Tibial nerve (tissue), 4 donors: ENCODE results near the gene ADCY10. TPM values are rescaled to one million over a fixed set of nuclear protein-coding genes. Genes with fewer than 3 reads are reported as not detected.

ENCODE experiments used
- DNase-seq, 2 donors: peaks; one replicate each; pipeline ENCODE4 v3.0.0-alpha.2; 2019; ENCODE audit warnings: low spot score in 2 of 2
- H3K27ac ChIP-seq, 4 donors: fragments of 200-600 bp; sonication (generic) in 3 of 4; one replicate each; pipeline ENCODE4 v1.5.1; 2017 to 2019; ENCODE audit warnings: mild to moderate bottlenecking in 1 of 4
- H3K27me3 ChIP-seq, 2 donors: fragments of 200-600 bp; sonication (generic) in 1 of 2; one replicate each; pipeline versions ENCODE4 v1.5.1 to v1.6.0; 2017 to 2019
- H3K36me3 ChIP-seq, 3 donors: fragments of 200-600 bp; sonication (generic); one replicate each; pipeline ENCODE4 v1.5.1; 2018 to 2019
- H3K4me1 ChIP-seq, 4 donors: fragments of 200-600 bp; sonication (generic) in 3 of 4; one replicate each; pipeline ENCODE4 v1.5.1; 2017 to 2019
- H3K4me3 ChIP-seq, 4 donors: fragments of 200-600 bp; sonication (generic) in 3 of 4; one replicate each; pipeline ENCODE4 v1.5.1; 2017 to 2019; ENCODE audit warnings: mild to moderate bottlenecking in 1 of 4, moderate library complexity in 1 of 4
- H3K9me3 ChIP-seq, 4 donors: fragments of 200-600 bp; sonication (generic) in 3 of 4; one replicate each; pipeline ENCODE4 v1.5.1; 2017 to 2019
- EP300 ChIP-seq, 2 donors: sonication (generic); formaldehyde crosslinking; IDR thresholded peaks; one replicate each; pipeline ENCODE4 v1.6.1; 2017; ENCODE audit warnings: antibody characterized with exemption in 2 of 2, mild to moderate bottlenecking in 1 of 2
- POLR2A ChIP-seq, 2 donors: fragments of 450-650 bp; IDR thresholded peaks; one replicate each; pipeline ENCODE4 v1.6.1; 2017; ENCODE audit warnings: antibody characterized with exemption in 2 of 2, mild to moderate bottlenecking in 2 of 2, moderate library complexity in 2 of 2
- WGBS, 2 donors: methylation state at CpG; one replicate each; pipeline ENCODE4 v1.1.5; 2018; 5-methylcytosine and 5-hydroxymethylcytosine counted together
- total RNA-seq, 4 donors: library from RNA; depleted of rRNA; stranded (reverse); fragments of >200 nt; gene quantifications; one replicate each; pipeline ENCODE4 v1.1.0, GENCODE V29; 2016
- TF ChIP-seq, protein P1 (sequence below), 5 experiments: fragments of 200-600 bp in 3 of 5; fragments of 450-650 bp in 2 of 5; sonication (generic) in 3 of 5; IDR thresholded peaks; one replicate each; pipeline ENCODE4 v1.5.1; 2016 to 2019; ENCODE audit warnings: antibody characterized with exemption in 5 of 5, mild to moderate bottlenecking in 3 of 5, moderate library complexity in 2 of 5

The ADCY10 gene
- total RNA-seq, 4 donors from 2014 or later = not detected

DNA sequence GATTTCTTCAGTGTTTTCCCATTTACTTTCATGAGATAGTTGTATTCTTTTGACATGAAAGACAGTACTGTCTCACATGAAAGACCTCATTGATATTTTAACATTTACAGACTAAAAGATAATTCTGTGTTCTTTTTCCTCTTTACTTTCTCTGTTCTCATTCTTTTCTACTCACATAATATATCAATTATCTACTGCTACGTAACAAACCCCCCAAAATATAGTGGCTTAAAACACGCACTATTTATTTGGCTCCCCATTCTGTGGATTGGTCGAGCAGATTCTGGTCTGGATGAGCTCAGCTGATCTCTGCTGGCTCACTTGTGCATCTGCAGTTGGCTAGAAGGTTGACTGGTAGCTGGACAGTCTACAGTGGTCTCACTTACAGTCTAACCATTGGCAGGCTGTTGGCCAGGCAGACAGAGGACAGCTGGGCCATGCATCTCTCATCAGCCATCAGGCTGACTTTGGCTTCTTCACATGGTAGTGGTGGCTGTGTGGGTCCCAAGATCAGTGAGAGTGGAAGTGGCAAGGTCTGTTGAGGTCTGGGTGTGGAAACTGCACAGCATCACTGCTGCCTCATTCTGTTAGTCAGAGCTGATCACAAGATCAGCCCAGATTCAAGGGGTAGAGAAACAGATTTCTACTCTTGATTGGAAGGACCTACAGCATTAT is 128.9 kb downstream of the ADCY10 start:
- no peaks in the 10 kb centered on the region for H3K9me3 ChIP-seq
- no peaks in the 10 kb centered on the region for H3K27me3 ChIP-seq
- H3K4me1 ChIP-seq = no peaks in the 10 kb centered on the region
- TF ChIP-seq POLR2A (IDR thresholded peaks at IDR 0.05) (no peak), EP300 (IDR thresholded peaks at IDR 0.05) (no peak)
- TF ChIP-seq, protein P1, sequence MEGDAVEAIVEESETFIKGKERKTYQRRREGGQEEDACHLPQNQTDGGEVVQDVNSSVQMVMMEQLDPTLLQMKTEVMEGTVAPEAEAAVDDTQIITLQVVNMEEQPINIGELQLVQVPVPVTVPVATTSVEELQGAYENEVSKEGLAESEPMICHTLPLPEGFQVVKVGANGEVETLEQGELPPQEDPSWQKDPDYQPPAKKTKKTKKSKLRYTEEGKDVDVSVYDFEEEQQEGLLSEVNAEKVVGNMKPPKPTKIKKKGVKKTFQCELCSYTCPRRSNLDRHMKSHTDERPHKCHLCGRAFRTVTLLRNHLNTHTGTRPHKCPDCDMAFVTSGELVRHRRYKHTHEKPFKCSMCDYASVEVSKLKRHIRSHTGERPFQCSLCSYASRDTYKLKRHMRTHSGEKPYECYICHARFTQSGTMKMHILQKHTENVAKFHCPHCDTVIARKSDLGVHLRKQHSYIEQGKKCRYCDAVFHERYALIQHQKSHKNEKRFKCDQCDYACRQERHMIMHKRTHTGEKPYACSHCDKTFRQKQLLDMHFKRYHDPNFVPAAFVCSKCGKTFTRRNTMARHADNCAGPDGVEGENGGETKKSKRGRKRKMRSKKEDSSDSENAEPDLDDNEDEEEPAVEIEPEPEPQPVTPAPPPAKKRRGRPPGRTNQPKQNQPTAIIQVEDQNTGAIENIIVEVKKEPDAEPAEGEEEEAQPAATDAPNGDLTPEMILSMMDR (IDR thresholded peaks at IDR 0.05) = no peak
- H3K36me3 ChIP-seq = peaks cover 0 to 37% (median 0%) of the 10 kb centered on the region in 3 donors
- H3K27ac ChIP-seq = no peak overlapping the region
- no peak overlapping the region for H3K4me3 ChIP-seq
- DNase-seq = no peak
- WGBS, 2 donors = 50 to 55% methylated on average over 3 of the region's 3 CpGs

DNA sequence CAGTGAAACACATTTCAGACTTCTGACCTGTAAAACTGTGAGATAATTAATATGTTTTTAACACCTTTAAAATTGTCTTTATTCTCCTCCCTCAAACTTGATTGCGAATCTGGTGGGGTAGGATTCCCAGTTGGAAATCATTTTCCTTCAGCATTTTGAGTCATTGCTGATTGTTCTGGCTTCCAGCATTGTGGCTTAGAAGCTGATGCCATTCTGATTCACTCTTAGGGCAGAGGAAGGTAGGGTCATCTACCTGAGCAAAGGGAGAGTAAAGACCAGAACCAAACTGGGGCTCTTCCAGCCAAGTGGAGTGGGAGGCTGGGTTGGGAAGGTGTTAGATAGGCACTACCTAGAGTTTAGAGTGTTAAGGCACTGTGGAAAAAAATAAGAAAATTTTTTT is 131.0 kb downstream of the ADCY10 start:
- TF ChIP-seq, protein P1 (IDR thresholded peaks at IDR 0.05) = no peak
- TF ChIP-seq POLR2A (IDR thresholded peaks at IDR 0.05) (no peak), EP300 (IDR thresholded peaks at IDR 0.05) (no peak)
- no peaks in the 10 kb centered on the region for H3K4me1 ChIP-seq
- H3K27ac ChIP-seq = no peak overlapping the region
- H3K27me3 ChIP-seq = no peaks in the 10 kb centered on the region
- H3K4me3 ChIP-seq = no peak overlapping the region
- WGBS, 2 donors = 96 to 100% methylated on average over 1 of the region's 1 CpG
- DNase-seq = no peak
- no peaks in the 10 kb centered on the region for H3K9me3 ChIP-seq
- H3K36me3 ChIP-seq = peaks cover 0 to 25% (median 0%) of the 10 kb centered on the region in 3 donors

DNA sequence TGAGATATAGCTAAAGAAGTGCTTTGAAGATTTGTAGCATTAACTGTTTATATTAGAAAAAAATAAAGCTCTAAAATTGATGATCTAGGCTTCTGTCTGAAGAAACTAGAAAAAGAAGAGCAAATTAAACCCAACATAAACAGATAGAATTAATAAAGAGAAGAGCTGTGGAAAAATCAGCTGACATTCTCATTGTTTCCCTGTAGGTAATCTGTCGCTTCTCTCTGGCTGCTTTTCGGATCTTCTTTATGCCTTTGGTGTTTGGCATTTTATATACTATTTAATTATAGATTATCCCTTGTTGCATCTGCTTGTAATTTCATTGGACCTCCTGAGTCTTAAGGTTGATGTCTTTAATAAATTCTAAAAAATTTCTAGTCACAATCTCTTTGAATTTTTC is 132.4 kb downstream of the ADCY10 start:
- Histone ChIP-seq H3K27ac (no peak overlapping the region), H3K36me3 (peaks cover 0 to 26% (median 0%) of the 10 kb centered on the region in 3 donors), H3K4me1 (no peaks in the 10 kb centered on the region), H3K4me3 (no peak overlapping the region), H3K9me3 (no peaks in the 10 kb centered on the region), H3K27me3 (no peaks in the 10 kb centered on the region)
- TF ChIP-seq, protein P1 (IDR thresholded peaks at IDR 0.05) = no peak
- no peak for TF ChIP-seq POLR2A (IDR thresholded peaks at IDR 0.05)
- TF ChIP-seq EP300 (IDR thresholded peaks at IDR 0.05) = no peak
- WGBS, 2 donors = 98% methylated on average over 2 of the region's 2 CpGs
- no peak for DNase-seq

DNA sequence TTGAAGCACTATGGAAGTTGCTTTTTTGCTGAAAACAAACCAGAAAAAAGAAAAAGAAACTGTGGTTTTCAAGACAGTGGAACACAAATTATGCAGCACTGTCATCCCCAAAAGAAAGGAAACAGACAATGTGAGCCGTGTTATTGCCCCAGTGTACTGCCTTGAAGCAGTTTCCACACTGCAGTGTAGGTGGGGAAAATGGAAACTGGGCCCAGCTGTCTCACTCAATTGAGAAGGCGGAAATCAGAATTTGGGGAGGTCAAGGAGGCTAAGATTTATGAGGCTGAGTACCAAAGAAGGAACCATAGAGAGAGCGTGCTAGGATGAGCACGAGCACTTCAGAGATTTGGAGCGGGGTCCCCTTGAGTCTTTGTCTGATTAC is 136.7 kb downstream of the ADCY10 start:
- no peak overlapping the region for H3K4me3 ChIP-seq
- H3K9me3 ChIP-seq = no peaks in the 10 kb centered on the region
- no peak overlapping the region for H3K27ac ChIP-seq
- H3K27me3 ChIP-seq = no peaks in the 10 kb centered on the region
- DNase-seq = no peak
- WGBS, 2 donors = 95 to 97% methylated on average over 5 of the region's 5 CpGs
- TF ChIP-seq POLR2A (IDR thresholded peaks at IDR 0.05) (no peak), EP300 (IDR thresholded peaks at IDR 0.05) (no peak)
- TF ChIP-seq, protein P1 (IDR thresholded peaks at IDR 0.05) = no peak
- no peaks in the 10 kb centered on the region for H3K4me1 ChIP-seq
- peaks cover 0 to 54% (median 0%) of the 10 kb centered on the region in 3 donors for H3K36me3 ChIP-seq

DNA sequence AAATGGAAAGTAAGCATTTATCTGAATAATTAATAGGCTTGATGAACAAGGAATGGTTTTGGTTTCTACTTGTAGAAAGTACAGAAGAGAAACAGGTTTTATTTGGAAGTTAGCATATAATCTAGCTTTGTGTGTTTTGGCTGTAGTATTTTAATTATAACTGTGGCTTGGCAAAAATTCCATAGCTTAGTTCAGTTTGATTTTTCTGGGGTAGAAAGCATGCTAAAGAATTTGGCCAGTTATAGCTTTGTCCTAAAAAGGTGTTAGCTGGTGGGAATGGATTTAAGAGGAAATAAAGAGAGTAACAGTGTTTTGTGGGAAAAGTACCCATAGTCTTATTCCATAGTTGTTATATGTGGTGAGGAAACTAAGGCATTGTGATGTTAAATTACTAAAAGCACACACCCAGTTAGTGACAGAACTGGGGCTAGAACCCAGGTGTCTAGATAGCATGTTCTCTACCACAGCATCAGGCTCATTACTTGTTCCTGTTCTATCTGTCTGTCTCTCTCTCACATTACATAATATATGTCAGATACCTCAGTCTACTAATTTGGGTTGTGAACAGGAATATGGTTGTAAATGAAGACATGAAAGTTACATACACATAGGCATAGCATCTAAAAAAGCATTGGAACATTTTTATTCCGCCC is 137.2 kb downstream of the ADCY10 start:
- Histone ChIP-seq H3K36me3 (peaks cover 0 to 59% (median 0%) of the 10 kb centered on the region in 3 donors), H3K9me3 (no peaks in the 10 kb centered on the region), H3K27me3 (no peaks in the 10 kb centered on the region), H3K4me3 (no peak overlapping the region), H3K4me1 (no peaks in the 10 kb centered on the region), H3K27ac (no peak overlapping the region)
- DNase-seq = no peak
- TF ChIP-seq POLR2A (IDR thresholded peaks at IDR 0.05) (no peak), EP300 (IDR thresholded peaks at IDR 0.05) (no peak)
- TF ChIP-seq, protein P1 (IDR thresholded peaks at IDR 0.05) = no peak
- WGBS, 2 donors = 96 to 98% methylated on average over 1 of the region's 1 CpG
